Body of pancreas (tissue), 4 donors: Measurements from ENCODE around the gene ZFHX3.

Experiments
- POLR2A ChIP-seq, 3 donors: fragments of 450-650 bp; IDR thresholded peaks; one replicate each; pipeline ENCODE4 v1.6.1; 2016; ENCODE audit warnings: antibody characterized with exemption in 3 of 3, mild to moderate bottlenecking in 2 of 3
- TF ChIP-seq, protein P1 (sequence below), 7 experiments: fragments of 450-650 bp in 4 of 7; fragments of 200-600 bp in 3 of 7; sonication (generic) in 3 of 7; IDR thresholded peaks; one replicate each; pipeline ENCODE4 v1.5.1; 2016 to 2019; ENCODE audit warnings: antibody characterized with exemption in 7 of 7

GRCh38 chr16:73025856-73026210, 22.1 kb downstream of the ZFHX3 start:
- TF ChIP-seq POLR2A (IDR thresholded peaks at IDR 0.05): no peak
- TF ChIP-seq, protein P1, sequence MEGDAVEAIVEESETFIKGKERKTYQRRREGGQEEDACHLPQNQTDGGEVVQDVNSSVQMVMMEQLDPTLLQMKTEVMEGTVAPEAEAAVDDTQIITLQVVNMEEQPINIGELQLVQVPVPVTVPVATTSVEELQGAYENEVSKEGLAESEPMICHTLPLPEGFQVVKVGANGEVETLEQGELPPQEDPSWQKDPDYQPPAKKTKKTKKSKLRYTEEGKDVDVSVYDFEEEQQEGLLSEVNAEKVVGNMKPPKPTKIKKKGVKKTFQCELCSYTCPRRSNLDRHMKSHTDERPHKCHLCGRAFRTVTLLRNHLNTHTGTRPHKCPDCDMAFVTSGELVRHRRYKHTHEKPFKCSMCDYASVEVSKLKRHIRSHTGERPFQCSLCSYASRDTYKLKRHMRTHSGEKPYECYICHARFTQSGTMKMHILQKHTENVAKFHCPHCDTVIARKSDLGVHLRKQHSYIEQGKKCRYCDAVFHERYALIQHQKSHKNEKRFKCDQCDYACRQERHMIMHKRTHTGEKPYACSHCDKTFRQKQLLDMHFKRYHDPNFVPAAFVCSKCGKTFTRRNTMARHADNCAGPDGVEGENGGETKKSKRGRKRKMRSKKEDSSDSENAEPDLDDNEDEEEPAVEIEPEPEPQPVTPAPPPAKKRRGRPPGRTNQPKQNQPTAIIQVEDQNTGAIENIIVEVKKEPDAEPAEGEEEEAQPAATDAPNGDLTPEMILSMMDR (IDR thresholded peaks at IDR 0.05): no peak
